GM18505 (cell line): ENCODE measurements around the gene NUMA1.
A peak's percentile ranks its signal among the peaks of the same experiment; 100 is the strongest.

Experiments used
- ATAC-seq: cut with Tn5 transposase; IDR thresholded peaks from one replicate; pipeline ENCODE4 v1.9.1; 2021; ENCODE audit not compliant: unreplicated experiment
- POLR2A ChIP-seq: IDR thresholded peaks from 4 replicates; pipeline ENCODE4 v1.6.1; 2011; ENCODE audit warnings: borderline replicate concordance; ENCODE audit not compliant: insufficient read depth, insufficient read length; ENCODE audit errors: extremely low read depth

The NUMA1 gene

DNA sequence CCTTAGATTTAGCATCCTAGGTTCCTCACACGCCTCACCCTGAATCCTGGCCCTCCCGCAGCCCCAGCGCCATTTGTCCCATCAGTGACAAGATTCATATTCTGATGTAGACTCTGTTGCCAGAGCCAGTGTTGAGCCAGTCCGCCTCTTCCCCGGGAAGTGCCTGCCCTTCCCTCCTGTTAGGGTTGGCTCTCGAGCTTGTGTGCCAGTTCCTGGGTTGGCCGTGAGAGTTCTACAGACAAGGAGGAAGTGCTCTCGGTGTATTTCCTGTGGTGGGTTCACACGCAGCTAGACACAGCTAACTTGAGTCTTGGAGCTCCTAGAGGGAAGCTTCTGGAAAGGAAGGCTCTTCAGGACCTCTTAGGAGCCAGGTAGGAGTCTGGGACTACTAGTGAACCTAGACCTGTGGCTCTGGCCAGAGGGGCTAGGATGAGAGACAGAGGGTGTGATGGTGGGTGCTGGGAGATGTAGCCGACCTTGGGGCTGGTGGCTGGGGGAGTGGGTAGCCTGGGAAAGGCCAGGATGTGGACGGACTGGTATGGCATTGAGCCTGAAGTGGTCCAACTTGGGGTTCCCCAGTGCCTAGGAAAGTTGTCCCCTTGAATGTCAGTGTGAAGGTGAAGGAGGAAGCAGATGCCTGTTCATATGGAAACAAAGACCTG, 81.6 kb downstream of the NUMA1 start, which contains the start of gene IL18BP:
IL18BP (plus strand) TSS at position 261 of the 662 bp plus-strand sequence. CDS start 1,076 bp downstream, outside the sequence.
- no peak for ATAC-seq
- no peak for TF ChIP-seq POLR2A

DNA sequence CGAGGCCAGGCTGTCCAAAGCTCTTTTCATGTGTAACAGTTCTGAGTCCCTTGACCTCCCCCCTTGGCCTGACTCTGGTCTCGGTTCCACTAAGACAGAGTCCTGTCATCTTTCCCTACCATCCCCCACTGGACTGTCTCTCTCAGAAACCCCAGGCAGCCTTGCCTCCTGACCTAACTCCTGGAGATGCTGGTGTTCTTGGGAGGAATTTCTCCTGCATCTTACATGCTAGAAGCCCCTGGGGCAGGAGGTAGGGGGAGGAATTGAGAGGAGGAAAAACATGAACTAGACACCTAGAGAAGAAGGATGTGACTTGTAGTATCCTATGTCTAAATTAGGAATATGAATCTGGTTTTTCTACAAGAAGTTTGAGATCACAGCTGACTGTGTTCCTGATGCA, 82.3 kb downstream of the NUMA1 start:
- no peak for TF ChIP-seq POLR2A
- no peak for ATAC-seq

DNA sequence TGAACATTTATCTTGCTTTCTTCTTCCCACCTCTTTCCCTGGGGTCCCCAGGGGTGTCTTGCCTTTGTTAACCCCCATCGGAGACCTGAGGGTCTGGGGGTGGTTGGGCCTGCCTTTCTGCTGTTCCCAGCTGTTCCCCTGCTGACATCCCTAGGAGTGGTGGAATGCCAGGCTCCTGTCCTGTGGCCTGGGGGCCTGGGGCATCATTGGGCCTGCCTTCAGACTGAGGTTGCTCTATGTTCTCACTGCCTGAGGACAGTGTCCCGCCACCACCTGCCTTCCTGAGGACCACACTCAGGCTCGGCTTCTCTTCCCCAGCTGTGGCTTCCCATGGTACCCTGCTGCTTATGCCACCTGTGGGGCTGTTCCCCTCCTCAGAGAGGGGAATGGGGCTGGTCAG, 82.7 kb downstream of the NUMA1 start:
- TF ChIP-seq POLR2A = no peak
- no peak for ATAC-seq

DNA sequence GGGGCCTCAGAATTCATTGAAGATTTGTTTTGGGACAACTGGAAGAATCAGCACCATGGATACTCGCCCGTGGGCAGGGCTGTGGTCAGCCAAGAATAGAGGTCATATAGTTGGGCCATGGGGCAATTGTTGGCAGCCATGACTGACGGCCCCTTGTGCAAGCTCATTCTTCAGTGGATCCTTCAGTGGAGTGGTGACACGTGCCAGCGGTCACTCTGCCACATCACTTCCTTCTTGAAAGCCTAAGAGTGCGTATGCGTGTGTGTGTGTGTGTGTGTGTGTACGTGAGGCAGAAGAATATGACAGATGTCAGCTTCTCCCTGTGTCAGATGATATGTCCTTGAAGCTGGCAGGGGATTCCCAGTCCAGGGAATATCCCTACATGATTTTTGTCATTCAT, 83.4 kb downstream of the NUMA1 start:
- no peak for TF ChIP-seq POLR2A
- ATAC-seq = no peak

DNA sequence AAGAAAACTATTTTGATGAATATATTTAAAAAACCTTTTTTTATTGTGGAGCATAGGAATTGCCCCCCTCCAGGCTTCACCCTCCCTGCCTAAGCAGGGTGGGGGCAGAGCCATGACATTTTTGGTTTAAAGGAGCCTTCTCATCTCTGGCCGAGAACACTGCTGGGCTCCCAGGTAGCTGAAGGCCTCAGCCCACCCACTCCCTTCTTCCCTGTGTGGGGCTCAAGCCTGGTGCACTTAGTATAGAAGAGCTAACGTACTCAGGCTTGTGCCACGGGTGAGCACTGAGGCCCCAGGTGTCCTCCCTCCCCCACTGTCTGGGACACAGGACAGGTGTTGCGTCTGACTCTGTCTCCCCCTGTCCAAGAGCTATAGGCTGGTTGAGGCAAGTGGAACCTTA, 83.8 kb downstream of the NUMA1 start:
- TF ChIP-seq POLR2A = no peak
- no peak for ATAC-seq

DNA sequence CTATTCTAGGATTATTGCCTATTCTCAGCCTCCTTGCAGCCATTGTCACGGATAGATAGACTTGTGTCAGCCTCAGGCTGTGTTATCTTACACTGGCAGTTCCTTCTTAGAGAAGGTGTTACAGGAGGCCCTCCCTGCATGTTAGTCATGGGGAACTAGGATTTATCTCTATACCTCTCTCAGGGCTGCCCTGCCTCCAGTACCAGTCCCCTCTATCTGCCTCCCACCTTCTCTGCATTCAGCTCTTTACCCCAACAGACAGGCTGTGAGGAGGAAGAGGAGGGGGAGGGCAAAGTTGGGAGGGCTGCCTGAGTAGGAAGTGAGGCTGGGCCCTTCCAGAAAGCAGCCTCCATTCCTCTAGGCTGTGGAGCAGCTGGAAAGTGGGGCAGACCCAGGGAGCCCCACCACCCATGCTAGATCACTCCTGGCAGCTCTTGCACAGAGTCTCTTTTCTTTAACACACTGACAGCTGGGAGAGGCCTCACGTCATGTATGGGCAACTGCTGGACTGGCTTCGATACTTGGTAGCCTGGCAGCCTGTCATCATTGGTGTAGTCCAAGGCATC, 84.5 kb downstream of the NUMA1 start:
- no peak for TF ChIP-seq POLR2A
- ATAC-seq = no peak

DNA sequence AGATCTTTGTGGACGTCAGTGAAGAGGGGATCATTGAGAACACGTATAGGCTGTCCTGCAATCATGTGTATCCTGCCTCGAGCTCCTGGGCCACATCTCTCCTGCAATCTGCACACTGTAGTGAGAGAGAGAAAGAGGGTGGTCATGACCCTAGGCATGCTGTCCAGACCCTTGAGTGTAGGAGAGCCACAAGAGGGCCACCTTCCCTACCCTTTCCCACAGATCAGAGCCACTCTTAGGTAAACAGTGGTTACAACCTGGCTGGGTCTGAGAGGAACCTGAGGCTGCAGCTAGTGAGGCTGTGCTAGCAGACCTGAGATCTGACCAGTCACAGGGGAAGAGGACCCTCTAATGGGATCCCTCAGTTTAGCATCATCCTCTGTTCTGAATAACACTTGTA, 85.6 kb downstream of the NUMA1 start:
- no peak for ATAC-seq
- no peak for TF ChIP-seq POLR2A

DNA sequence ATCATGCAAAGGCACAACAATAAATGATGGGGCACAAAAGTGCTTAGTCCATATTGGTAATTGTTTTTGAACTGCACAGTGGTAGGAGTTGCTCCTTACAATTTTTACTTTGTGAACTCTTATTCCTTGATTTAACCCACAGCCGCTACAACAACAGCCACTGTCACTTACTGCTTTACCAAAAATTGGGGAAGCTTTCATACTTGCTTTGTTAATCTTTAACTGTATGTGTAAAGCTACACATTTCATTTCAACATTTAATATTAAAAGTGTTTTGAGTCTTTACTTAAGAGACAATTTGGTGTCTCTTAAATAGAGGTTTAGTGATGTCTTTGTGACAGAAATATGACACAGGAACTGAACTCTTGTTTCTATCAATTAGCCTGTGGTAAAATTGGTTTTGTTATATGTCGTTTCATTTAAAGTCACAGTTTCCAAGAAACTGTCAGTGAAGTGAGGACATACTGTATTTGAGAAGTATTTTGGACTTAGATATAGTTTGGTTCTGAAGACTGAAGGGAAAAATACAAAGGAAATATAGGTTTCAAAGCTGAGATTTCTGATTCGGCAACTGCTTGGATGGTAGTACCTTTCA, 88.1 kb downstream of the NUMA1 start:
- no peak for TF ChIP-seq POLR2A
- ATAC-seq = no peak

DNA sequence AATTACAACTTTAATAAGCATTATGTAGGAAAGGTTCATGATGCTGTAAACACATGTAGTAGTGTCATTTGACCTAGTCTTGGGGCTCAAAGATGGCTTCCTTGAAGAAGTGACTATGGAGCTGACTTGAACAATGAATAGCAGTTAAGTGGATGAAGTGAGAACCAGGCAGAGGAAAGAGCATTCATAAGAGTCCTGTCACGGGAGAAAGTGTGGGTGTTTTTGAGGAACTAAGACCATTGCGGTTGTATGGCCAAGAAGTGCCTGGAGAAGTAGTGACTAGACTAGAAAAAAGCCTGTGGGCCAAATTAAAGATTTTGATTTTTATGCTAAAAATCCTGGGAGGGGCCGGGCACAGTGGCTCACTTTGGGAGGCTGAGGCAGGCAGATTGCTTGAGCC, 88.8 kb downstream of the NUMA1 start:
- ATAC-seq = peak; percentile 77
- TF ChIP-seq POLR2A = no peak

DNA sequence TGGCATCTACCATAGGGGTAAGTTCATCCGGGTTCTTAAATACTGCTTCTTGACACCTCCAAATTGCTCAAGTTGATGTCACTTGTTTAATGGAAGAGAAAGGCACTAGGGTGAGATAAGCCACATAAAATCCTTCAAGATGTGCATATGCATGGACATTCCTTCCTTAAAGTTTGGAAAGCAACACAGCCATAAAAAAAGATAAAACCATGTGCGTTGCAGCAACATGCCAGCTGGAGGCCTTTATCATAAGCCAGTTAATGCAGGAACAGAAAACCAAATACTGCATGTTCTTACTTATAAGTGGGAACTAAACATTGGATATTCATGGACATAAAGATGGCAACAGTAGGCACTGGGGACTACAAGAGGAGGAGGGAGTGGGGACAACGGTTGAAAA, 89.6 kb downstream of the NUMA1 start:
- no peak for ATAC-seq
- no peak for TF ChIP-seq POLR2A

DNA sequence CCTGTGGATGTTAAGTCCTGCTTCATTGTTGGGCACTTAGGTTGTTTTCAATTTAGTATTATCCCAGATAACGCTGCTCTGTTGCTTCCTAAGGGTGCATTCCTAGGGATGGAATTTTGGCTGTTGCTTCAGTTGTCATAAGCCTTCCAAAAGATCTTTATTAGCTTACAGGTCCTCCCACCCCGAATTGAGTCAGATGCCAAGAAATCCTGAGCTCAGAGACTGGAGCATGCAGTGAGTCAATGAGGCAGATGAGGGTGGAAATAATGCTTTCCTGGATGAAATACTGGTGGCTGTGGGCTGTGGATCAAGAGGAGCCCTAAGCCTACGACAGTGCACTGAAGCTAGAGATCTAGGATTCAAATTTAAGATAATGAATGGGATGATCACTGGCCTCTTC, 92.3 kb downstream of the NUMA1 start:
- ATAC-seq = no peak
- no peak for TF ChIP-seq POLR2A

DNA sequence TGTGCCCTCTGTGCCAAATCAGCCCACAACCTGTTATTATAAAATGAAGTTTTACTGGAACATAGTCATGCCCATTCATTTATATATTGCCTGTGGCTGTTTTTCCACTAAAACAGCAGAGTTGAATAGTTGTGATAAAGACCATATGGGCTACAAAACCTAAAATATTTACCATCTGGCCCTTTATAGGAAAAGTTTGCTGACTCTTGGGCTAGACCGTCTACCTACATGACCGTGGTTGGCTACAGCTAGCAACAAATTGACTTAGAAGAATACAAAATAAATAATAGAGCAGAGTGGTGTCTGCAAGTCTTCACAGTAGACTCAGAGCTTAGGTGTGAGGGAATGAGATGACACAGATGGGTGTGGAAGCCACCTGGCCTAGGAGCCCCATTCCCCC, 92.8 kb downstream of the NUMA1 start:
- ATAC-seq = no peak
- TF ChIP-seq POLR2A = no peak

DNA sequence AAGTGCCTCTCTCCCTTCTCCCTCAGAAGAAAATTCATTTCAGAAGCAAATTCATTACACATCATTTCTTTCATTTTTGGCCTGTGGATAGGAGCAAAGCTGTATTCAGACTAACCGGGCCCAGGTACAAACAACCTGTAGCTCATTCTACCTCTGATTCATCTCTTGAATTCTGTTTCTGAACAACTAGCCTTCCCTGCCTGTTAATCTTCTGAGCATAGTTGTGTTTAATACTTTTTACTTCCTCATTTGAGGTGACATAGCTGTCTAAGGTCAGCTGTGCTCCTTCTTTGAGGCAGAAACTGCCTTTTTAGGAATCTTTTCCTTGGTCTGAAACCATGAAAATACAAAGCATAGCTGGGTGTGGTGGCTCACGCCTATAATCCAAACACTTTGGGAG, 94.2 kb downstream of the NUMA1 start:
- peak; percentile 64 for ATAC-seq
- no peak for TF ChIP-seq POLR2A

DNA sequence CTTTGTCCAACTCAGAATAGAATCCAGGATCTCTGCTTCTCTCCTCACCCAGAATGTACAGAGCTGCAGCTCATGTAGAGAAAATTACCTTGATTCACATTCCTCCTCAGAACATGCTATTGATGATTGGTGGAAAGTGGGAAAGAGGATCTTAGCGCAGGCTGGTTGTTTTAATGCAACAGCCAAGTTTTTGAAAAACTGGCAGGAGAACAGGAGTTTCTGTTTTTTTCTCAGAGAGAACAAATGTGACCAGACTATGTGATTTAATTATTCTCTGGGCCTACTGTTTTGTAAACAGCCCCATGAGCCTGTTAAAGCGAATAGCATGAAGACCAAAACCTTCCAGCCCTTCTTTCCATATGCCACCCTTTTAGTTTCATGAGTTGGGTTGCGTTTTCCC, 100.7 kb downstream of the NUMA1 start:
- TF ChIP-seq POLR2A = no peak
- no peak for ATAC-seq
